HG03469 (cell line): Measurements from ENCODE around the gene PCDHGB4.
"Not testable (repeated sequence)": the region's sequence is repeated elsewhere in the genome, so short reads cannot be mapped to it uniquely, and the experiment has no call there.

Source experiments
- ATAC-seq: cut with Tn5 transposase; IDR thresholded peaks from one replicate; pipeline ENCODE4 v1.9.1; 2021; ENCODE audit warnings: mild to moderate bottlenecking, moderate library complexity, moderate number of reproducible peaks; ENCODE audit not compliant: unreplicated experiment

PCDHGB4 gene

DNA sequence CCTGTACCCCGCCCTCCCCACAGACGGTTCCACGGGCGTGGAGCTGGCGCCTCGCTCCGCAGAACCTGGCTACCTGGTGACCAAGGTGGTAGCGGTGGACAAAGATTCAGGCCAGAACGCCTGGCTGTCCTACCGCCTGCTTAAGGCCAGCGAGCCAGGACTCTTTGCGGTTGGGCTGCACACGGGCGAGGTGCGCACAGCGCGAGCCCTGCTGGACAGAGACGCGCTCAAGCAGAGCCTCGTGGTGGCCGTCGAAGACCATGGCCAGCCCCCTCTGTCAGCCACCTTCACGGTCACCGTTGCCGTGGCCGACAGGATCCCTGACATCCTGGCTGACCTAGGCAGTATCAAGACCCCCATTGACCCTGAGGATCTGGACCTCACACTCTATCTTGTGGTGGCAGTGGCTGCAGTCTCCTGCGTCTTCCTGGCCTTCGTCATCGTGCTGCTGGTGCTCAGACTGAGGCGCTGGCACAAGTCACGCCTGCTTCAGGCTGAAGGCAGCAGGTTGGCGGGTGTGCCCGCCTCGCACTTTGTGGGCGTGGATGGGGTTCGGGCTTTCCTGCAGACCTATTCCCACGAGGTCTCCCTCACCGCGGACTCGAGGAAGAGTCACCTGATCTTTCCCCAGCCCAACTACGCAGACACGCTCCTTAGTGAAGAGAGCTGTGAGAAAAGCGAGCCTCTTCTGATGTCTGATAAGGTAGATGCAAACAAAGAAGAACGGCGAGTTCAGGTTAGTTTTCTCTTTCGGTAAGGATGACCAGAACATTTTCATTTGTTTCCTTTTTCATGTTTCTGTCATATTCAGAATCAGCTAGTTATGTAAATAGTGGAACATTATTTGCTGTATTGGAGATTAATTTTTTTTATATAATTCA, 21.2 kb upstream of the PCDHGB4 start:
- ATAC-seq: no peak

DNA sequence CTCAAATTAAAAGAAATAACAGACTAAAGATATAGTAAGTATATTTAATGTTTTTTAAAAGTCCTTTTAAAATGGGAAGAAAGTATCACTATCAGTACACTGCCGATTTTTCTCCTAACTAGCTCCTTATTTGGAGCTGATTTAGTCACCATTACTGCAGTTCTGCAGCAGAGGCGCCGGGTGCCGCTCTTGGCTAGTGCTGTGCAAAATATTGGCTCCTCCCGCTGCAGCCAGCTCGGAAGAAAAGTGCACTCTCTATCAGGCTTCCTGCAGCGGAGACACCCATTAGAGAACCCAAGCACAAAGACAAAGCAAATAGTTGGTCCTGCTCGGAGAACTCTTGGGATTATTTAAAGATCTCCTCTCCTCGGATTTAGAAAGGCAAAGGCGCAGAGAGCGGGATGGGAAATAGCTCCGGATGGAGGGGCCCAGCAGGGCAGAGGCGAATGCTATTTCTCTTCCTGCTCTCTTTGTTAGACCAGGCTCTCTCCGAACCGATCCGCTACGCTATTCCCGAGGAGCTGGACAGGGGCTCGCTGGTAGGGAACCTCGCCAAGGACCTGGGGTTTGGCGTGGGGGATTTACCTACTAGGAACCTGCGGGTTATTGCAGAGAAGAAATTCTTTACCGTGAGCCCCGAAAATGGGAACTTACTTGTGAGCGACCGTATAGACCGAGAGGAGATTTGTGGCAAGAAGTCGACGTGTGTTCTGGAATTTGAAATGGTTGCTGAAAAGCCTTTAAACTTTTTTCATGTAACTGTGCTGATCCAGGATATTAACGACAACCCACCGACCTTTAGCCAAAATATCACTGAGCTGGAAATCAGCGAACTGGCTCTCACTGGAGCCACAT, 17.3 kb upstream of the PCDHGB4 start, which contains the start of gene PCDHGB3:
TSS of gene PCDHGB3 (plus strand) at position 249 of the 855 bp plus-strand sequence. CDS start at position 402, 153 bp downstream.
- peak; percentile 96 for ATAC-seq

DNA sequence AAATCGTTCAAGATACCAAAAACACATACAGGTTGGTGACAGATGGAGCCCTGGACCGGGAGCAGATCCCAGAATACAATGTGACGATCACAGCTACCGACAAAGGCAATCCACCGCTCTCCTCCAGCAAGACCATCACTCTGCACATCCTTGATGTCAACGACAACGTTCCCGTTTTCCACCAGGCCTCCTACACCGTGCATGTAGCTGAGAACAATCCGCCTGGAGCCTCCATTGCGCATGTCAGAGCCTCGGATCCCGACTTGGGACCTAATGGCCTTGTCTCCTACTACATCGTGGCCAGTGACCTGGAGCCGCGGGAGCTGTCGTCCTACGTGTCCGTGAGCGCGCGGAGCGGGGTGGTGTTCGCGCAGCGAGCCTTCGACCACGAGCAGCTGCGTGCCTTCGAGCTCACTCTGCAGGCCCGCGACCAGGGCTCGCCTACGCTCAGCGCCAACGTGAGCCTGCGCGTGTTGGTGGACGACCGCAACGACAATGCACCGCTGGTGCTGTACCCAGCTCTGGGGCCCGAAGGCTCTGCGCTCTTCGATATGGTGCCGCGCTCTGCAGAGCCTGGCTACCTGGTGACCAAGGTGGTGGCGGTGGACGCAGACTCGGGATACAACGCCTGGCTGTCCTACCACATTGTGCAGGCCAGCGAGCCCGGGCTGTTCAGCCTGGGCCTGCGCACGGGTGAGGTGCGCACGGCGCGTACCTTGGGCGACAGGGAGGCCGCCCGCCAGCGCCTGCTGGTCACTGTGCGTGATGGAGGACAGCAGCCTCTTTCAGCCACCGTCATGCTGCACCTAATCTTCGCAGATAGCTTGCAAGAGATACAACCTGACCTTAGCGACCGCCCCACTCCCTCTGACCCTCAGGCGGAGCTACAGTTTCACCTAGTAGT, 15.7 kb upstream of the PCDHGB4 start:
- ATAC-seq: no peak

DNA sequence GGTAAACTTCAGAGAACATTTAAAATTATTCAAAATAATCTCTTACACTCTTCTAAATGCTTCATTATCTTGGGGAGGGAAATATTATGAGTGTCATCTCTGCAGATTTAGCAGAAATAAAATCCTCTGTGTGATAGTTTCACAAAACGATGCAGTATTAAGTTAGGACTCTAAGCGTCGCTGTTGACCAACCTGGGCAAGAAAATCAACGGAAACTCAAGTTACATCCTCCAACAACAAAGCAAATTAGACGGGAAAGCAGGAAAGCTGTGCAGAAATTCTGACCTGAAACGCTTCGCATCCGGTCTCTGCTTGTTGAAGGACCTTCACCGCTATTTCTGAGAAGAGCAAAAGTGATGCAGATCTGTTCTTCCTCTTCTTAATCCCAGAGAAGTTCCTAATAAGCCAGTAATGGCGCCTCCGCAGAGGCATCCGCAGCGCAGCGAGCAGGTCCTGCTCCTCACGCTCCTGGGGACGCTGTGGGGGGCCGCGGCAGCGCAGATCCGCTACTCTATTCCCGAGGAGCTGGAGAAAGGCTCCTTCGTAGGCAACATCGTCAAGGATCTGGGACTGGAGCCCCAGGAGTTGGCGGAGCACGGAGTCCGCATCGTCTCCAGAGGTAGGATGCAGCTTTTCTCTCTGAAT, 13.7 kb upstream of the PCDHGB4 start, which contains the start of gene PCDHGA6:
TSS of gene PCDHGA6 (plus strand) at position 219 of the 645 bp plus-strand sequence. CDS start at position 412, 193 bp downstream.
- no peak for ATAC-seq

DNA sequence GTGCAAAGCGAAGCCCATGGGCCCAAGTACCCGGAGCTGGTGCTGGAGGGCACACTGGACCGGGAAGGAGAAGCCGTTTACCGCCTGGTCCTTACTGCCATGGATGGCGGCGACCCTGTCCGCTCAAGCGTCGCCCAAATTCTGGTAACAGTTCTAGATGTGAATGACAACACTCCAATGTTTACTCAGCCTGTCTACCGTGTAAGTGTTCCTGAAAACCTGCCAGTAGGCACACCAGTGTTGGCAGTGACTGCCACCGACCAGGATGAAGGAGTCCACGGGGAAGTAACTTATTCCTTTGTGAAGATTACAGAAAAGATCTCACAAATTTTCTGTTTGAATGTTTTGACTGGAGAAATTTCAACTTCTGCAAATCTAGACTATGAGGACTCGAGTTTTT, 12.9 kb upstream of the PCDHGB4 start:
- ATAC-seq: no peak

DNA sequence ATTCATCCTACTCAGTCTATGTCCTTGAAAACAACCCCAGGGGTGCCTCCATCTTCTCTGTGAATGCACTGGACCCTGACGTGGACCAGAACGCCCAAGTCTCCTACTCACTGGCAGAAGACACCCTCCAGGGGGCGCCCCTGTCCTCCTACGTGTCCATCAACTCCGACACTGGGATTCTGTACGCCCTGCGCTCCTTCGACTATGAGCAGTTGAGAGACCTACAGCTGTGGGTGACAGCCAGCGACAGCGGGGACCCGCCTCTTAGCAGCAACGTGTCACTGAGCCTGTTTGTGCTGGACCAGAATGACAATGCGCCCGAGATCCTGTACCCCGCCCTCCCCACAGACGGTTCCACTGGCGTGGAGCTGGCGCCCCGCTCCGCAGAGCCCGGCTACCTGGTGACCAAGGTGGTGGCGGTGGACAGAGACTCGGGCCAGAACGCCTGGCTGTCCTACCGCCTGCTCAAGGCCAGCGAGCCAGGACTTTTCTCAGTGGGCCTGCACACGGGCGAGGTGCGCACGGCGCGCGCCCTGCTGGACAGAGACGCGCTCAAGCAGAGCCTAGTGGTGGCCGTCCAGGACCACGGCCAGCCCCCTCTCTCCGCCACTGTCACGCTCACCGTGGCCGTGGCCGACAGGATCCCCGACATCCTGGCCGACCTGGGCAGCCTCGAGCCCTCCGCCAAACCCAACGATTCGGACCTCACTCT, 11.9 kb upstream of the PCDHGB4 start:
- not testable (repeated sequence) for ATAC-seq

DNA sequence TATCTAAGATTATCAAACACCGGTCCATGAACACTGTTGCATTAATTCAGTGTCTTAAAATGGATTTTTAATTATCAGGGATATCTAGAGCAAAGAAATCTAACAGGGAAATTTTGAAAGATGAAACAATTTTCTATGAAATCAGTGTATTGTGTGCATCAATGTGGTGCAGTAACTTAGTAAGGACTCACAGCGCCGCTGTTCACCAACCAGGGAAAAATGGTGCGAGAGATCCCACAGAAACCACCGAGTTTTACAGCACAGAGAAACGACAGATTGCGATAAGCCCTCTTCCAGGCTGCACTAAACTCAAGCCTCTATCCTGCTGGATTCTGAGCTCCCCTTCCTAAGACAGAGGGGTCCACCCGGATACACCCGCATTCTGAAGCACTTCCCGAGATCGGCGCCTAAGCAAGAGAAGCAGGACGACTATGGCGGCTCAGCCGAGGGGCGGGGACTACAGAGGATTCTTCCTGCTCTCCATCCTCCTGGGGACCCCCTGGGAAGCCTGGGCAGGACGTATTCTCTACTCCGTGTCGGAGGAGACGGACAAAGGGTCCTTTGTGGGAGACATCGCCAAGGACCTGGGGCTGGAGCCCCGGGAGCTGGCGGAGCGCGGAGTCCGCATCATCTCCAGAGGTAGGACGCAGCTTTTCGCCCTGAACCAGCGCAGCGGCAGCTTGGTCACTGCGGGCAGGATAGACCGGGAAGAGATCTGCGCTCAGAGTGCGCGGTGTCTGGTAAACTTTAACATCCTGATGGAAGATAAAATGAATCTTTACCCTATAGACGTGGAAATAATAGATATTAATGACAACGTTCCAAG, 4.8 kb upstream of the PCDHGB4 start, which contains the start of gene PCDHGA7:
TSS of gene PCDHGA7 (plus strand) at position 274 of the 826 bp plus-strand sequence. CDS start at position 432, 158 bp downstream.
- no peak for ATAC-seq

DNA sequence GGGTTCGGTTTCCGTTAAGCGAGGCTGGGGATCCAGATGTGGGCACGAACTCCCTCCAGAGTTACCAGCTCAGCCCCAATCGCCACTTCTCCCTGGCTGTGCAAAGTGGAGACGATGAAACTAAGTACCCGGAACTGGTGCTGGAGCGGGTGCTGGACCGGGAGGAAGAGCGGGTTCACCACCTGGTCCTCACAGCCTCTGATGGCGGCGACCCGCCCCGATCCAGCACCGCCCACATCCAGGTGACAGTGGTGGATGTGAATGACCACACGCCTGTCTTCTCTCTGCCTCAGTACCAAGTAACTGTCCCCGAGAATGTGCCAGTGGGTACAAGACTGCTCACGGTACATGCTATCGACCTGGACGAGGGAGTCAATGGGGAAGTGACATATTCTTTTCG, 4.2 kb upstream of the PCDHGB4 start:
- no peak for ATAC-seq

DNA sequence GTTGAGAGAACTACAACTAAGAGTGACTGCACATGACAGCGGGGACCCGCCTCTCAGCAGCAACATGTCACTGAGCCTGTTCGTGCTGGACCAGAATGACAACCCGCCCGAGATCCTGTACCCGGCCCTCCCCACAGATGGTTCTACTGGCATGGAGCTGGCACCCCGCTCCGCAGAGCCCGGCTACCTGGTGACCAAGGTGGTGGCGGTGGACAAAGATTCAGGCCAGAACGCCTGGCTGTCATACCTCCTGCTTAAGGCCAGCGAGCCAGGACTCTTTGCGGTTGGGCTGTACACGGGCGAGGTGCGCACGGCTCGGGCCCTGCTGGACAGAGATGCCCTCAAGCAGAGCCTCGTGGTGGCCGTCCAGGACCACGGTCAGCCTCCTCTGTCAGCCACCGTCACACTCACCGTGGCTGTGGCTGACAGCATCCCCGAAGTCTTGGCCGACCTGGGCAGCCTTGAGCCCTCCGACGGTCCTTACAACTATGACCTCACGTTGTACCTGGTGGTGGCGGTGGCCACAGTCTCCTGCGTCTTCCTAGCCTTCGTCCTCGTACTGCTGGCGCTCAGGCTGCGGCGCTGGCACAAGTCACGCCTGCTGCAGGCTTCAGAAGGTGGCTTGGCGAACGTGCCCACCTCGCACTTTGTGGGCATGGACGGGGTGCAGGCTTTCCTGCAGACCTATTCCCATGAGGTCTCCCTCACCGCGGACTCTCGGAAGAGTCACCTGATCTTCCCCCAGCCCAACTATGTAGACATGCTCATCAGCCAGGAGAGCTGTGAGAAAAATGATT, 2.8 kb upstream of the PCDHGB4 start:
- ATAC-seq: no peak

DNA sequence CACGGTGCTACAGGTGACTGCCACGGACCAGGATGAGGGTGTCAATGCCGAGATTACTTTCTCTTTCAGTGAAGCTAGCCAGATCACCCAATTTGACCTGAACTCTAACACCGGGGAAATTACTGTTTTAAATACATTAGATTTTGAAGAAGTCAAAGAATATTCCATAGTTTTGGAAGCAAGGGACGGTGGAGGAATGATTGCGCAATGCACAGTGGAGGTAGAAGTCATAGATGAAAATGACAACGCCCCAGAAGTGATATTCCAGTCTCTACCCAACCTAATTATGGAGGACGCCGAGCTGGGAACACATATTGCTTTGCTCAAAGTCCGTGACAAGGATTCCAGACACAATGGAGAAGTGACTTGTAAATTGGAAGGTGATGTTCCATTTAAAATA, 1.2 kb downstream of the PCDHGB4 start:
- ATAC-seq: no peak

DNA sequence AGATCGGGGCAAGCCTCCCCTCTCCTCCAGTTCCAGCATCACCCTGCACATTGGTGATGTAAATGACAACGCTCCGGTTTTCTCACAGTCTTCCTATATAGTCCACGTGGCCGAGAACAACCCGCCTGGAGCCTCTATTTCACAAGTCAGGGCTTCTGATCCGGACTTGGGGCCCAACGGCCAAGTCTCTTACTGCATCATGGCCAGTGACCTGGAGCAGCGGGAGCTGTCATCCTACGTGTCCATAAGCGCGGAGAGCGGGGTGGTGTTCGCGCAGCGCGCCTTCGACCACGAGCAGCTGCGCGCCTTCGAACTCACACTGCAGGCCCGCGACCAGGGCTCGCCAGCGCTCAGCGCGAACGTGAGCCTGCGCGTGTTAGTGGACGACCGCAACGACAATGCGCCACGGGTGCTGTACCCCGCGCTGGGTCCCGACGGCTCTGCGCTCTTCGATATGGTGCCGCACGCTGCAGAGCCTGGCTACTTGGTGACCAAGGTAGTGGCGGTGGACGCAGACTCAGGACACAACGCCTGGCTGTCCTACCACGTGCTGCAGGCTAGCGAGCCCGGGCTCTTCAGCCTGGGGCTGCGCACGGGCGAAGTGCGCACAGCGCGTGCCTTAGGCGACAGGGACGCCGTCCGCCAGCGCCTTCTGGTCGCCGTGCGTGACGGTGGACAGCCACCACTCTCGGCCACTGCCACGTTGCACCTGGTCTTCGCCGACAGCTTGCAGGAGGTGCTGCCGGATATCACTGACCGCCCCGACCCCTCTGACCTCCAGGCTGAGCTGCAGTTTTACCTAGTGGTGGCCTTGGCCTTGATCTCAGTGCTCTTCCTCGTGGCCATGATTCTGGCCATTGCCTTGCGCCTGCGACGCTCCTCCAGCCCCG, 1.9 kb downstream of the PCDHGB4 start:
- ATAC-seq: no peak

DNA sequence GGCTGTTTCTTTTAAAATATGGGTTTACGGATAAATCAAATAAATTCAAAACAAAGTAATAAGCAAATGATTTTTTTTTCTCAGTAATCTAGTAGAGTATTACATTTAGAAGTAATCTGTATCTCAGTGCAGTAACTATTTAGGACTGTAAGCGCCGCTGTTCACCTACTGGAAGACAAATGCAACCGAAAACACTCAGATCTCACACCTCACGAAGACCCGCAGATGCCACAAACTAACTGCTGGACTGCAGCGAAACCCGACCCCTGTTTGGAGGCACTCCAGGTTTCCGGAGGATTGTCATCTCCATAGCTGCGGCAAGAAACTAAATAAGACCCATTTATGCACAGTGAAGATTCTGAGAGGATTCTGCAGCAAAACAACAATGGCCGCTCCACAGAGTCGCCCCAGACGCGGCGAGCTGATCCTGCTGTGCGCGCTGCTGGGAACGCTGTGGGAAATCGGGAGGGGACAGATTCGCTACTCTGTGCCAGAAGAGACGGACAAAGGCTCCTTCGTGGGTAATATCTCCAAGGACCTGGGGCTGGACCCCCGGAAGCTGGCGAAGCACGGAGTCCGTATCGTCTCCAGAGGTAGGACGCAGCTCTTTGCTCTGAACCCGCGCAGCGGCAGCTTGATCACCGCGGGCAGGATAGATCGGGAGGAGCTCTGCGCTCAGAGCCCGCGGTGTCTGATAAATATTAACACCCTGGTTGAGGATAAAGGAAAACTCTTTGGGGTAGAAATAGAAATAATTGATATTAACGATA, 5.1 kb downstream of the PCDHGB4 start, which contains the start of gene PCDHGA8:
TSS of gene PCDHGA8 (plus strand) at position 205 of the 770 bp plus-strand sequence. CDS start at position 386, 181 bp downstream.
- no peak for ATAC-seq

DNA sequence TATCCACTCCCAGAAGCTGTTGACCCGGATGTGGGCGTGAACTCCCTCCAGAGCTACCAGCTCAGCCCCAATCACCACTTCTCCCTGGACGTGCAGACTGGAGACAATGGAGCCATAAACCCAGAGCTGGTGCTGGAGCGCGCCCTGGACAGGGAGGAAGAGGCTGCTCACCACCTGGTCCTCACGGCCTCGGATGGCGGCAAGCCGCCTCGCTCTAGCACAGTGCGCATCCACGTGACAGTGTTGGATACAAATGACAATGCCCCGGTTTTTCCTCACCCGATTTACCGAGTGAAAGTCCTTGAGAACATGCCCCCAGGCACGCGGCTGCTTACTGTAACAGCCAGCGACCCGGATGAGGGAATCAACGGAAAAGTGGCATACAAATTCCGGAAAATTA, 5.8 kb downstream of the PCDHGB4 start:
- no peak for ATAC-seq

DNA sequence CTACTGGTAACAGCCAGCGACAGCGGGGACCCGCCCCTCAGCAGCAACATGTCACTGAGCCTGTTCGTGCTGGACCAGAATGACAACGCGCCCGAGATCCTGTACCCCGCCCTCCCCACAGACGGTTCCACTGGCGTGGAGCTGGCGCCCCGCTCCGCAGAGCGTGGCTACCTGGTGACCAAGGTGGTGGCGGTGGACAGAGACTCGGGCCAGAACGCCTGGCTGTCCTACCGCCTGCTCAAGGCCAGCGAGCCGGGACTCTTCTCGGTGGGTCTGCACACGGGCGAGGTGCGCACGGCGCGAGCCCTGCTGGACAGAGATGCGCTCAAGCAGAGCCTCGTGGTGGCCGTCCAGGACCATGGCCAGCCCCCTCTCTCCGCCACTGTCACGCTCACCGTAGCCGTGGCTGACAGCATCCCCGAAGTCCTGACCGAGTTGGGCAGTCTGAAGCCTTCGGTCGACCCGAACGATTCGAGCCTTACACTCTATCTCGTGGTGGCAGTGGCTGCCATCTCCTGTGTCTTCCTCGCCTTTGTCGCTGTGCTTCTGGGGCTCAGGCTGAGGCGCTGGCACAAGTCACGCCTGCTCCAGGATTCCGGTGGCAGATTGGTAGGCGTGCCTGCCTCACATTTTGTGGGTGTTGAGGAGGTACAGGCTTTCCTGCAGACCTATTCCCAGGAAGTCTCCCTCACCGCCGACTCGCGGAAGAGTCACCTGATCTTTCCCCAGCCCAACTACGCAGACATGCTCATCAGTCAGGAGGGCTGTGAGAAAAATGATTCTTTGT, 7.1 kb downstream of the PCDHGB4 start:
- ATAC-seq: not testable (repeated sequence)
